HUES48 (cell line): ENCODE results near the gene RHBDL1.

Experiments
- H3K27ac ChIP-seq: one replicate; pipeline ENCODE4 v1.7.0; 2013; ENCODE audit warnings: low read depth, low read length, inconsistent platforms
- H3K27me3 ChIP-seq: 2 replicates; pipeline ENCODE4 v1.6.1; 2013; ENCODE audit warnings: mild to moderate bottlenecking, low read length; ENCODE audit not compliant: control insufficient read depth, insufficient read depth
- H3K36me3 ChIP-seq: 2 replicates; pipeline ENCODE4 v1.6.1; 2013; ENCODE audit warnings: low read length; ENCODE audit not compliant: control insufficient read depth, insufficient read depth
- H3K4me1 ChIP-seq: 2 replicates; pipeline ENCODE4 v1.6.1; 2013; ENCODE audit warnings: mild to moderate bottlenecking, low read length; ENCODE audit not compliant: control insufficient read depth, insufficient read depth
- H3K4me3 ChIP-seq: 2 replicates; pipeline ENCODE4 v1.5.1; 2013; ENCODE audit warnings: mild to moderate bottlenecking, low read depth, low read length
- H3K9ac ChIP-seq: 2 replicates; pipeline ENCODE4 v1.6.1; 2013; ENCODE audit warnings: mild to moderate bottlenecking, low read depth, low read length, moderate library complexity
- H3K9me3 ChIP-seq: 2 replicates; pipeline ENCODE4 v1.6.1; 2013; ENCODE audit warnings: low read length; ENCODE audit not compliant: control insufficient read depth, insufficient read depth

Gene RHBDL1

GRCh38 chr16:638836-639235 lies 36.6 kb upstream of the RHBDL1 start:
- no peak overlapping the region for H3K9ac ChIP-seq
- peaks cover 7% of the 10 kb centered on the region; the same call in 1 of the 2 replicates for H3K36me3 ChIP-seq
- no peak overlapping the region for H3K4me3 ChIP-seq
- H3K4me1 ChIP-seq: peaks cover 19% of the 10 kb centered on the region
- H3K27me3 ChIP-seq: no peaks in the 10 kb centered on the region
- no peak overlapping the region for H3K27ac ChIP-seq
- no peaks in the 10 kb centered on the region for H3K9me3 ChIP-seq

- no peak overlapping the region for H3K4me3 ChIP-seq
- peaks cover 19% of the 10 kb centered on the region for H3K4me1 ChIP-seq
- H3K27ac ChIP-seq: no peak overlapping the region
- no peaks in the 10 kb centered on the region for H3K27me3 ChIP-seq
- no peaks in the 10 kb centered on the region for H3K9me3 ChIP-seq
- no peak overlapping the region for H3K9ac ChIP-seq
- no peaks in the 10 kb centered on the region for H3K36me3 ChIP-seq
Measured at GRCh38 chr16:640614-641013, 34.9 kb upstream of the RHBDL1 start.

- Histone ChIP-seq H3K36me3 (no peaks in the 10 kb centered on the region), H3K4me3 (peak within 1 kb of the TSS; percentile 74), H3K27ac (peak within 1 kb of the TSS; percentile 12), H3K4me1 (peaks cover 19% of the 10 kb centered on the region), H3K9ac (peak within 1 kb of the TSS; percentile 55; the same call in 1 of the 2 replicates), H3K9me3 (no peaks in the 10 kb centered on the region), H3K27me3 (no peaks in the 10 kb centered on the region)
Measured at GRCh38 chr16:641326-642188, 33.9 kb upstream of the RHBDL1 start, which contains the start of gene MCRIP2. MCRIP2 (plus strand) TSS chr16:641828; CDS start chr16:641992, 164 bp downstream.

DNA sequence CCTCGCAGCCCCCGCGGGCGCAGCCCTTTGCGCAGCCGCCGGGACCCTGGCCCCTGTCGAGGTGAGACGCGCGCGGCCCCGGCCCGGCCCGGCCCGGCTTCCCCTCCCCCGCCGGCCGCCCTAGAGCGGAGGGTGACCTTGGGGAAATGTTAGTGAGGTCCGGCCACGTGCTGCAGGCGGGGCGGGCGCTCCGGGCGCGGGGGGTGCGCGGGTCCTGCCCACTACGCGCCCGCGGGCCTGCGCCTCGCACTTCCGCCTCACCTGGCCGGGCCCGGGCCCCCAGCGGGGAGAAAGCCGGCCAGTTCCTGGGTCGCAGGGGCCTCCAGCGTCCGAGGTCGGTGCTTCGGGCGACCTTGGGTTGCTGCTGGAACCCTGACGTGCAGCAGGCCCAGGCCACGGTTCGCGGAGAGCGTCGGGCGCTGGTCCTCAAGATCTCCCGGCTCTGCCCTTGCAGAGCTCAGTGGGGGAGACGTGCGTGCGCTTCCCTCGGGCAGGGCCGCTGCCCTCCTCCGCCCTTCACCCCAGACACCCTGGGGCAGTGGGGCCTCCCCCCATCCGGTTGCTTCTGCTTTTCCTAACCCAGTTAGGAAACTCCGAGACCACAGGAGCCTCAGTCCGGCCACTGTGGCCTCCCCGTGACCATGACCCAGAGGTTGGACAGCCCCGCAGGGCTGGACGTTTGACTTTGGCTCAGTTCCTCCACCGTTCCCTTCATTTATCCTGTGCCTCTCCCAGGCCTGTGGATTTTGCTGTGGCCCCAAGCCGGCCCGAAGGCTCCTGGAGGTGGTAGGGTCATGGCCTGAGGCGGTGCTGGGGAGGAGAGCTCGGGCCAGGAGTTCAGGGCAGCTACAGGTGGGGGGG lies 33.1 kb upstream of the RHBDL1 start:
- Histone ChIP-seq H3K36me3 (no peaks in the 10 kb centered on the region), H3K9ac (peak overlapping the region; percentile 55; the same call in 1 of the 2 replicates), H3K27ac (peak overlapping the region; percentile 12), H3K27me3 (no peaks in the 10 kb centered on the region), H3K9me3 (no peaks in the 10 kb centered on the region), H3K4me3 (peak overlapping the region; percentile 74), H3K4me1 (peaks cover 17% of the 10 kb centered on the region)

DNA sequence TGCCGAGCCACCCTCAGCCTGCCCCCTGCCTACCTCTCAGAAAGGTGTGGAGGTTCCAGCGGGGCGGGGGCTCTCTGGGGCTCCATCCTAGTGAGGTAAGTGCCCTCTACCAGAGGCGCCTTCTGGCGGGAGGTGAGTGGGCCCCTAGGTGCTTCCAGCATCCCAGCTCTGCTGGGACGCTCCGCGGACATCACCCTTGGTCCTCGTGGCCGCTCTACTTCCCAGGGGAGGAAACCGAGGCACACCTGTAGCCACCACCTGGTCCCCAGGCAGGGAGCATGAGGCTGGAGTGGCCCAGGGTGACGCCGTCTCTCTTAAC lies 32.5 kb upstream of the RHBDL1 start:
- Histone ChIP-seq H3K27me3 (no peaks in the 10 kb centered on the region), H3K4me3 (peak overlapping the region; percentile 74), H3K36me3 (no peaks in the 10 kb centered on the region), H3K9me3 (no peaks in the 10 kb centered on the region), H3K4me1 (peaks cover 11% of the 10 kb centered on the region), H3K9ac (no peak overlapping the region), H3K27ac (no peak overlapping the region)

DNA sequence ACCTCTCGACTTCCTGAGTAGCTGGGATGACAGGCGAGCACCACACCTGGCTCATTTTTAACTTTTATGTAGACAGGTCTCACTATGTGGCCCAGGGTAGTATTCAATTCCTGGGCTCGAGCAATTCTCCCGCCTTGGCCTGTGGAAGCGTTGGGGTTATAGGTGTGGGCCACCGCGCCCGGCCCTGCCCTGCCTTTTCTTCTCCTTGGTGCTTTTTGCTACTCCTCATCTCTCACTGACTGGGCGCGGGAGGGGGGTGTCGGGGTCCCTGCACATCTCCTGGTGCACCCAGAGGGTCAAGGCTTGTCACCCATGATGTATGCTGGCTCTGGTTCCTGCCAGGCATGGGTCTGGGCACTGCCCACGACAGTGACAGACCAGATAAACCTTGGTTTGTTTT lies 30.9 kb upstream of the RHBDL1 start:
- Histone ChIP-seq H3K27ac (no peak overlapping the region), H3K4me1 (peaks cover 8% of the 10 kb centered on the region)

GRCh38 chr16:645852-646678 lies 29.4 kb upstream of the RHBDL1 start:
- no peak overlapping the region for H3K9ac ChIP-seq
- H3K36me3 ChIP-seq: no peaks in the 10 kb centered on the region
- H3K9me3 ChIP-seq: no peaks in the 10 kb centered on the region
- H3K4me1 ChIP-seq: peaks cover 8% of the 10 kb centered on the region
- no peak overlapping the region for H3K27ac ChIP-seq
- H3K27me3 ChIP-seq: no peaks in the 10 kb centered on the region
- no peak overlapping the region for H3K4me3 ChIP-seq

More for the DNA sequence above, 30.9 kb upstream of the RHBDL1 start:
- Histone ChIP-seq H3K27me3 (no peaks in the 10 kb centered on the region), H3K9me3 (no peaks in the 10 kb centered on the region), H3K9ac (no peak overlapping the region), H3K4me3 (no peak overlapping the region), H3K36me3 (no peaks in the 10 kb centered on the region)

DNA sequence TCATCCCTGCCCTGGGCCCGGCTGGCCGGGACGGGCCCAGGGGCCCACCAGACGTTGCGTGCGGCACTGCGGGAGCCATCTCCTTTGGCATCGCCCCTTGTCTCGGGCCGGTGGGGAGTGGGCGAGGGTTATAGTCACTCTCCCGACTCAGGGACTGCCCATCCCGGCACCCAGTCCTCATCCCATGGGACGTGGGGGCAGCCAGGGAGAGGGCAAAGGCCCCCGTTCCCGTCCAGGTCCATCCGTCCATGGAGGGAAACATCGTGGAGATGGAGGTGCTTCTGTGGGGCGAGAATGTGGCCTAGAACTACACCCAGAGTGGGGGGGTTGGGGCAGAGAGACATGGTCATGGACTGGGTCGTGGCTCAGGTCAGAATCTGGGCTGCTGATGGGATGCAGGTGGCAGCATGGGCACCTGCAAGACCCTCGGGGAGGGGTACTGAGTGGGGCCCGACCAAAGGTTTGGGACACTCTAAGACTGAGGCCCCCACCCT lies 28.7 kb upstream of the RHBDL1 start:
- Histone ChIP-seq H3K9me3 (no peaks in the 10 kb centered on the region), H3K27ac (no peak overlapping the region), H3K36me3 (no peaks in the 10 kb centered on the region), H3K27me3 (no peaks in the 10 kb centered on the region), H3K4me3 (no peak overlapping the region), H3K9ac (no peak overlapping the region), H3K4me1 (peaks cover 8% of the 10 kb centered on the region)

GRCh38 chr16:647173-647902 lies 28.1 kb upstream of the RHBDL1 start:
- no peak overlapping the region for H3K4me3 ChIP-seq

More at GRCh38 chr16:647173-647902, 28.1 kb upstream of the RHBDL1 start:
- Histone ChIP-seq H3K9ac (no peak overlapping the region), H3K36me3 (peaks cover 2% of the 10 kb centered on the region; the same call in 1 of the 2 replicates), H3K9me3 (no peaks in the 10 kb centered on the region), H3K4me1 (peaks cover 8% of the 10 kb centered on the region), H3K27ac (no peak overlapping the region), H3K27me3 (no peaks in the 10 kb centered on the region)
